WI38 (cell line): ENCODE measurements around the gene C4BPB.

Experiments
- H3K4me3 ChIP-seq: 2 replicates; pipeline ENCODE4 v1.5.1; 2011; ENCODE audit warnings: low read depth, mild to moderate bottlenecking, control low read depth, low read length
- CTCF ChIP-seq: IDR thresholded peaks from 2 replicates; pipeline ENCODE4 v1.5.1; 2012; ENCODE audit warnings: low read depth, mild to moderate bottlenecking, control low read depth, low read length

The C4BPB gene

DNA sequence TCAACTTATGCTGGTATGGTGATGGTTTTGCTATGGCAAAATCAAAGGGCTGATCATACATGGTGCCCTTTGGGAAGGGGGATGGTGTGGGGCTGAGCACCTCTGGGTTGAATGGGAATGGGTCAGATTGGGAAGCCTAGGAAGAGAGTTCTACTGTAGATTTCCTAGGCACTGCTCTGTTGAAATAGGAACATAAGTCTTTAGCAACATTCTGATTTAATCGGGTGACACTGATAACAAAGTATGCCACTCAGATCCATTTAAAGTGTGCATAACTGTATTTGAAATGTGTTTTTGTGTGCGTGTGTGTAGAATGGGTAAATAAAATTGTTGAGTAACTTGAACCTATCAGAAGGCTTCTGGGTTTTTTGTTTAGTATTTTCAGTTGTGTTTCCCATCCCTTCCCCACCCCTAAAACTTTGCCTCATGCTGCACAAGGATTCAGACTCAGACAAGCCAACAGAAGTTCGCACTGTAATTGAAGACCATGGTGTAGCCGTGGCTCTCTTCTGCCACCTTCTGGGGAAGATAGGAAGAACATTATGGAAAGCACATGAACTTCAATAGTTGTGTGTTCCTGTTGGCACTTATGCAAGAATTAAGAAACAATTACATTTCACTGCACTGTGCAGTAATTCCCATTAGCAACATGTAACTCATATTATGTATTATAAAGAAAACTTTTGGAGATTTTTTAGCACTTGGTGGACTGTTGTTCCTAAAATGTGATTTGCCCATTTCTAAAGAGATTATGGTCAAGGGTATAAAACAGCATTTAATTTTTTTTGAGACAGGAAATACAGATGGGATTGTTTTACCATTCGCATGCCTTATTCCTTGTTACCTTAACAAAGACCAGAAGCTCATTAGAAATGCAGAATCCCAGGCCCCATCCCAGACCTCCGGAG, 10.9 kb upstream of the C4BPB start:
- H3K4me3 ChIP-seq = no peak overlapping the region
- peak; percentile 86 for TF ChIP-seq CTCF

- TF ChIP-seq CTCF = no peak
Observed at GRCh38 chr1:207078578-207079132, 10.0 kb upstream of the C4BPB start.

DNA sequence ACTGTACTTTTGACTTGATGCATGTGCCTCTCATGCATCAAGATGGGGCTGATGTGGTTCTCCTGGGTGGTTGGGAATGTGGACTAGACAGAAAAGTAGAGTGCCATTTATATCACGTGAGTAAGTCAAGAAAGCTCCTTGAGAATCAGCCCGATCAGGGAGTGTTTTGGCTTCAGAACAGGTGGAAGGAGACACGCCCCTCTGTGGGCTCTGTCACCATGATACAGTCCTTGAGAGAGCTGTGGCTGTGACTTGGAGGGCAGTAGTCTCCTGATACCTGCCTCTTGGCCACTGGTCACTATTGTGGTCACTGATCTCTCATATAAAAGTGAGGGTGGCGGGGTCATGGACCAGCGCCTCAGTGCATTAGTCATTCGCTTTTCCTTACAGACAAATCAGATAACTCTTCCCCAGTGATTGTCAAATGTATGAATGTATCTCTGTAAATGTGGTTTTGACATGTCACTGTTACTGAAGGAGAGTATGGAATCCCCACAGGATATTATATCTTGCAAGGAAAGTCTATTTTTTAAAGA, 8.9 kb upstream of the C4BPB start:
- TF ChIP-seq CTCF = no peak
- no peak overlapping the region for H3K4me3 ChIP-seq

More at GRCh38 chr1:207078578-207079132, 10.0 kb upstream of the C4BPB start:
- no peak overlapping the region for H3K4me3 ChIP-seq

DNA sequence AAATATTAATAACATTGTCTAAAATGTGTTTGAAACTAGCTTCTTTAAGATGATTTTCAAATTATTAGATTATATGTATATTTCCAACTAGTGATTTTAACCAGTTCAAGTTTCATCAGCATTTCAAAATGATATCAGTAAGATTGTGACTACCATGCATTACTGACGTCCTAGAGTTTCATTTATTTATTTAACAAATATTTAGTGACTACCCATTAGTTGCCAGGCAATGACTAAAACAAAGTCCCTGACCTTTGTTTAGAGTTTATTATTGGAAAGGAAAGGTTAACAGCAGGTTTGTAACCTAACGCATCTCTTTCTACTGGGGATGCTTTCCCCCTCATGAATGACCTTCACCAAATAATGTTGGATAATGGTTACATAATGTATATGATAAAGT, 7.6 kb upstream of the C4BPB start:
- no peak overlapping the region for H3K4me3 ChIP-seq
- TF ChIP-seq CTCF = no peak

GRCh38 chr1:207081806-207082205, 6.9 kb upstream of the C4BPB start:
- H3K4me3 ChIP-seq = no peak overlapping the region
- TF ChIP-seq CTCF = no peak

DNA sequence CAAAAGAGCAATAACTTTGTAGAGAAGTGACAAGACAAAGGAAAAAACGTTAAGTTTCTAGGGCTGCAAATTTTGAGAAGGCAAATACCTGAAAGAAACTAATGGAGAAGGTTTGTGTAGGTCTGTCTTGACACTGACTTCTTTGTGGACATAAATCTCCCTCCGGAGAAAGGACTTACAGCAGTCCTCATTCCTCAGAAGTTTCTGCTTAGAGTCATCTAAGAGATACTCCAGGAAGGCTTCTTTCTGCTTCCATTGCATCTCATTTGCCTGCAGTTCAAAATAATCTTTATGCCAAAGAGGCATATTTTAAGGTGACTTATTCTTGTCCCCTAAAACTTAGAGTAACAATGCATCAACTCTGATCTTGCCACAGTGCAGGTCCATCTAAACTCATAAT, 4.4 kb upstream of the C4BPB start:
- no peak overlapping the region for H3K4me3 ChIP-seq
- TF ChIP-seq CTCF = no peak

DNA sequence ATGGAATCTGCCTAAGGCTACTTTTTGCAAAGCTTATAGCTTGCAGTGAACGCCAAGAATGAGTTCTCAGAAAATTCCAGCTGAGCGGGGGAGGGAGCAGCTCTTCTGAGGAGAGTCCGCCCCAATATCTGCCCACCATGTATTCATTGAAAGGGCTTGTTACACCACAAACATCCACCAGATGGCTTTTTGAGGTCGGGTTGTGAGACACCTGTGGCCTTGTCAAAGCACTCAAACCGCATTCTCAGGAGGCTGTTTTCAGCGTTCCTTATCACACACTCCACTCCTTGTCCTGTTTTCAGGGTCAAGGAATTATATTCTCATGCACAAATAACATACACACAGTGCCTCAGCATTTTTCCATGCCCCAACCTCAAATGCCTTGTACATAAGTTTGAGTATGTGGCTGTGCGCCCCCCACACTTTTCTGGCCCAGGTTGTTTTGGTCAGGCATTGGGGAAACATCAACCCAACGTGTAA, 3.9 kb upstream of the C4BPB start:
- peak; percentile 51 for TF ChIP-seq CTCF
- no peak overlapping the region for H3K4me3 ChIP-seq
